ENCODE results near the gene TNIP3.

TNIP3 gene

GRCh38 chr4:121154103-121154515 is 10.0 kb downstream of the TNIP3 start:
- no peak overlapping the region for H3K9ac ChIP-seq (ENCODE audit: low read depth in 1 of 2, low read length in 2 of 2)
- no peaks in the 10 kb centered on the region for H3K27me3 ChIP-seq (ENCODE audit: control insufficient read depth in 2 of 2, insufficient read depth in 2 of 2, low read length in 2 of 2)
- no peaks in the 10 kb centered on the region for H3K4me1 ChIP-seq (ENCODE audit: control insufficient read depth in 2 of 2, insufficient read depth in 2 of 2, low read length in 2 of 2)
- H3K36me3 ChIP-seq (ENCODE audit: control insufficient read depth in 2 of 2, insufficient read depth in 2 of 2, low read length in 2 of 2), result no peaks in the 10 kb centered on the region
- H3K9me3 ChIP-seq (ENCODE audit: control insufficient read depth in 2 of 2, low read length in 2 of 2), result no peaks in the 10 kb centered on the region
- H3K27ac ChIP-seq (ENCODE audit: low read depth in 2 of 2, low read length in 2 of 2), result peak overlapping the region in 1 of 2 donors; percentile 18
- H3K4me3 ChIP-seq (ENCODE audit: low read length in 2 of 2), result no peak overlapping the region

DNA sequence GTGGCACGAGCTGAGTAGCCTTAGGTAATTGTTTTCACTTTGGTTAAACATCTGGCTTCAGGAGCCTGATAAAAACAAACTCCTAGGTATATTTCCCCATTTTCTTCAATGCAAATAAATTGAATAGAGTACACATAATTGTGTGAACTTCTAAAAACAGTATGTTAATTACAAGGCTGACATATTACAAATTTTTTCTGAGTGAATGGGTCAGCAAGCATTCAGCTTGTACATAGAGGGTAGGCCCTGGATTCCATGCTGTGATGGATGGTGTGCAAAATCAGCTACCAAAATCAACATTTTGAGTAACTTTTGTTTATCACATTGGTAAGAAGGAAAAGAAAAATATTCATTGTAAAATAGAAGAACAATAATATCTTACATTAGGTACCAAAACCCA is 12.2 kb downstream of the TNIP3 start:
- no peak overlapping the region for H3K27ac ChIP-seq (ENCODE audit: low read depth in 2 of 2, low read length in 2 of 2)
- H3K9ac ChIP-seq (ENCODE audit: low read depth in 1 of 2, low read length in 2 of 2), result no peak overlapping the region
- H3K27me3 ChIP-seq (ENCODE audit: control insufficient read depth in 2 of 2, insufficient read depth in 2 of 2, low read length in 2 of 2), result no peaks in the 10 kb centered on the region
- no peaks in the 10 kb centered on the region for H3K9me3 ChIP-seq (ENCODE audit: control insufficient read depth in 2 of 2, low read length in 2 of 2)
- no peak overlapping the region for H3K4me3 ChIP-seq (ENCODE audit: low read length in 2 of 2)
- no peaks in the 10 kb centered on the region for H3K4me1 ChIP-seq (ENCODE audit: control insufficient read depth in 2 of 2, insufficient read depth in 2 of 2, low read length in 2 of 2)
- no peaks in the 10 kb centered on the region for H3K36me3 ChIP-seq (ENCODE audit: control insufficient read depth in 2 of 2, insufficient read depth in 2 of 2, low read length in 2 of 2)

DNA sequence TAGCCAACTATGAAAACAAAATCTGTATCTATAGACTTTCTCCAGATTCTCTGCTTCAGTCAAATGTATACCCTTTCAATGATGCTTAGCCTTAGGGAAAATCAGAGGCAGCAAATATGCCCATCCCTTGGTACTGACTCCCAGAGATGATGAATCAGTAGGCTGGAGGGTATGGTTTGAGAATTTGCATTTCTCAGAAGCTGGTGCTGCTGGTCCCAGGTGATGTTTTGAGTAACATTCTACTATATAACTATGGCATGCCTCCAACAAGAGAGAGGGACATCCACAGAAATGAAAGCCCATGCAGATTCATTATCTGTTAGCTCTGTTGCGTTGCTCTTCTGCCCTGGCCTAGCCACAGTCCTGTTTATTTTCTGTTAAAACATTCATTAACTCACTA is 13.6 kb downstream of the TNIP3 start:
- Histone ChIP-seq H3K4me3 (ENCODE audit: low read length in 2 of 2) (no peak overlapping the region), H3K27ac (ENCODE audit: low read depth in 2 of 2, low read length in 2 of 2) (no peak overlapping the region), H3K27me3 (ENCODE audit: control insufficient read depth in 2 of 2, insufficient read depth in 2 of 2, low read length in 2 of 2) (no peaks in the 10 kb centered on the region), H3K9me3 (ENCODE audit: control insufficient read depth in 2 of 2, low read length in 2 of 2) (no peaks in the 10 kb centered on the region), H3K4me1 (ENCODE audit: control insufficient read depth in 2 of 2, insufficient read depth in 2 of 2, low read length in 2 of 2) (no peaks in the 10 kb centered on the region), H3K36me3 (ENCODE audit: control insufficient read depth in 2 of 2, insufficient read depth in 2 of 2, low read length in 2 of 2) (no peaks in the 10 kb centered on the region), H3K9ac (ENCODE audit: low read depth in 1 of 2, low read length in 2 of 2) (no peak overlapping the region)

GRCh38 chr4:121150003-121150402 is 14.1 kb downstream of the TNIP3 start:
- no peak overlapping the region for H3K27ac ChIP-seq (ENCODE audit: low read depth in 2 of 2, low read length in 2 of 2)
- no peaks in the 10 kb centered on the region for H3K27me3 ChIP-seq (ENCODE audit: control insufficient read depth in 2 of 2, insufficient read depth in 2 of 2, low read length in 2 of 2)
- no peaks in the 10 kb centered on the region for H3K9me3 ChIP-seq (ENCODE audit: control insufficient read depth in 2 of 2, low read length in 2 of 2)
- H3K36me3 ChIP-seq (ENCODE audit: control insufficient read depth in 2 of 2, insufficient read depth in 2 of 2, low read length in 2 of 2), result no peaks in the 10 kb centered on the region
- H3K4me1 ChIP-seq (ENCODE audit: control insufficient read depth in 2 of 2, insufficient read depth in 2 of 2, low read length in 2 of 2), result no peaks in the 10 kb centered on the region
- H3K9ac ChIP-seq (ENCODE audit: low read depth in 1 of 2, low read length in 2 of 2), result no peak overlapping the region
- H3K4me3 ChIP-seq (ENCODE audit: low read length in 2 of 2), result no peak overlapping the region

DNA sequence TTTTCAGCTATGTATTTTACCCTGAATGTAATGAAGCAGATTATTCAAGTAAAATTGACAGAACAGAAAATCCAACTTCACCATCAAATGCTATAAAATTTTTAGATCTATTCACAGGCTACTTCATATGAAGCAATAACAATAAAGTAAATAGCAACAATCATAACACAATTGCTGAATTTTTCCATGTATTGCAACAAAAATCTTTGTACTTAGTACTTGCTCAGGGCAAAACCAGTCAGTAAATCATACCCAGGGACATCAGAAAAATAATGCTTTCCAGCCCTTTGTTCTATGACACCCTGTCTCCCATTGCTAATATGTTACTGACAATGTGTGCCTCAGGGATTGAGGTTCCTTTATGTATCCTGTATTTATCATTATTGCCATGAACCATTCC is 15.5 kb downstream of the TNIP3 start:
- Histone ChIP-seq H3K36me3 (ENCODE audit: control insufficient read depth in 2 of 2, insufficient read depth in 2 of 2, low read length in 2 of 2) (no peaks in the 10 kb centered on the region), H3K27me3 (ENCODE audit: control insufficient read depth in 2 of 2, insufficient read depth in 2 of 2, low read length in 2 of 2) (no peaks in the 10 kb centered on the region), H3K27ac (ENCODE audit: low read depth in 2 of 2, low read length in 2 of 2) (no peak overlapping the region), H3K4me3 (ENCODE audit: low read length in 2 of 2) (no peak overlapping the region), H3K4me1 (ENCODE audit: control insufficient read depth in 2 of 2, insufficient read depth in 2 of 2, low read length in 2 of 2) (no peaks in the 10 kb centered on the region), H3K9me3 (ENCODE audit: control insufficient read depth in 2 of 2, low read length in 2 of 2) (no peaks in the 10 kb centered on the region), H3K9ac (ENCODE audit: low read depth in 1 of 2, low read length in 2 of 2) (no peak overlapping the region)

DNA sequence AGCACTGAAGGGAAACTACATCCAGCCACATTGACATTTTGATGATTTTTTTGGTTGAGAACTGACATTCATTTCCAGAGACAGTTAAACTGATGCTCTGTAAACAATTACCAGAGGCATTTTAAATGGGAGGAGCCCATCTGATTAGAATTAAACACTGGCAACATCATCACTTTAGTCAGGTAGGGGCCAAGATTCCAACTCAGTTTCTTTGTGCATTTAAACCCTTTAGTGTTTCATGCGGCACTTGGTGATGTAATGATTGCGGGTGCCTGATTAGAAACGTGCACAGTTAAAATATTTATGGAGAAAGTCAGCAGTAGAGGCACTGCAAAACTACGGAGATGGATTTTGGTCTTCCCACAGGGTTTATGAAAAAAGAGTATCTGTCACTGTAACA is 16.1 kb downstream of the TNIP3 start:
- no peaks in the 10 kb centered on the region for H3K4me1 ChIP-seq (ENCODE audit: control insufficient read depth in 2 of 2, insufficient read depth in 2 of 2, low read length in 2 of 2)
- H3K9me3 ChIP-seq (ENCODE audit: control insufficient read depth in 2 of 2, low read length in 2 of 2), result no peaks in the 10 kb centered on the region
- no peak overlapping the region for H3K9ac ChIP-seq (ENCODE audit: low read depth in 1 of 2, low read length in 2 of 2)
- no peaks in the 10 kb centered on the region for H3K27me3 ChIP-seq (ENCODE audit: control insufficient read depth in 2 of 2, insufficient read depth in 2 of 2, low read length in 2 of 2)
- no peak overlapping the region for H3K4me3 ChIP-seq (ENCODE audit: low read length in 2 of 2)
- no peak overlapping the region for H3K27ac ChIP-seq (ENCODE audit: low read depth in 2 of 2, low read length in 2 of 2)
- no peaks in the 10 kb centered on the region for H3K36me3 ChIP-seq (ENCODE audit: control insufficient read depth in 2 of 2, insufficient read depth in 2 of 2, low read length in 2 of 2)

- Histone ChIP-seq H3K36me3 (ENCODE audit: control insufficient read depth in 2 of 2, insufficient read depth in 2 of 2, low read length in 2 of 2) (no peaks in the 10 kb centered on the region), H3K9ac (ENCODE audit: low read depth in 1 of 2, low read length in 2 of 2) (no peak overlapping the region), H3K27ac (ENCODE audit: low read depth in 2 of 2, low read length in 2 of 2) (no peak overlapping the region), H3K27me3 (ENCODE audit: control insufficient read depth in 2 of 2, insufficient read depth in 2 of 2, low read length in 2 of 2) (no peaks in the 10 kb centered on the region), H3K4me3 (ENCODE audit: low read length in 2 of 2) (no peak overlapping the region), H3K4me1 (ENCODE audit: control insufficient read depth in 2 of 2, insufficient read depth in 2 of 2, low read length in 2 of 2) (no peaks in the 10 kb centered on the region), H3K9me3 (ENCODE audit: control insufficient read depth in 2 of 2, low read length in 2 of 2) (no peaks in the 10 kb centered on the region)
Measured at GRCh38 chr4:121146530-121146929, 17.6 kb downstream of the TNIP3 start.

DNA sequence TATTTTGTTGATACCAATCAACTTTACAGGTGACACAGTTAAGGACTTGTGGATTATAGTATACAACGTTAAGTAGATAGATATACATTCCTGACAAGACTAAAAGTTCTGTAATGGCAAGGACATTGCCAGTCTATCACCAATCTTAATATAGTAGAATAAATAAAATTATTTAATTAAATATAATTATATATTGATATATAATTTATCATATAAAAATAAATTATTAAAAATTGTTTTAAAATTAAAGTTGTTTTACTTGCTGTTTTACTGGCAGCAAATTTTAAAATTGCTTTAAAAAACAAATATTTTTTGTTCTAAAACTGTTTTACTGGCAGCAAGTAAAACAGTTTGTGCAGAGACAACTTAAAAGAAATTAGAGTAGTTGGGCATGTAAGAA is 18.7 kb downstream of the TNIP3 start:
- no peaks in the 10 kb centered on the region for H3K9me3 ChIP-seq (ENCODE audit: control insufficient read depth in 2 of 2, low read length in 2 of 2)

GRCh38 chr4:121144021-121144420 is 20.1 kb downstream of the TNIP3 start:
- Histone ChIP-seq H3K27ac (ENCODE audit: low read depth in 2 of 2, low read length in 2 of 2) (no peak overlapping the region), H3K4me1 (ENCODE audit: control insufficient read depth in 2 of 2, insufficient read depth in 2 of 2, low read length in 2 of 2) (no peaks in the 10 kb centered on the region), H3K4me3 (ENCODE audit: low read length in 2 of 2) (no peak overlapping the region), H3K27me3 (ENCODE audit: control insufficient read depth in 2 of 2, insufficient read depth in 2 of 2, low read length in 2 of 2) (no peaks in the 10 kb centered on the region), H3K36me3 (ENCODE audit: control insufficient read depth in 2 of 2, insufficient read depth in 2 of 2, low read length in 2 of 2) (no peaks in the 10 kb centered on the region), H3K9ac (ENCODE audit: low read depth in 1 of 2, low read length in 2 of 2) (no peak overlapping the region), H3K9me3 (ENCODE audit: control insufficient read depth in 2 of 2, low read length in 2 of 2) (no peaks in the 10 kb centered on the region)

More for the DNA sequence above, 18.7 kb downstream of the TNIP3 start:
- Histone ChIP-seq H3K9ac (ENCODE audit: low read depth in 1 of 2, low read length in 2 of 2) (no peak overlapping the region), H3K4me3 (ENCODE audit: low read length in 2 of 2) (no peak overlapping the region), H3K27ac (ENCODE audit: low read depth in 2 of 2, low read length in 2 of 2) (no peak overlapping the region), H3K27me3 (ENCODE audit: control insufficient read depth in 2 of 2, insufficient read depth in 2 of 2, low read length in 2 of 2) (no peaks in the 10 kb centered on the region), H3K36me3 (ENCODE audit: control insufficient read depth in 2 of 2, insufficient read depth in 2 of 2, low read length in 2 of 2) (no peaks in the 10 kb centered on the region), H3K4me1 (ENCODE audit: control insufficient read depth in 2 of 2, insufficient read depth in 2 of 2, low read length in 2 of 2) (no peaks in the 10 kb centered on the region)

DNA sequence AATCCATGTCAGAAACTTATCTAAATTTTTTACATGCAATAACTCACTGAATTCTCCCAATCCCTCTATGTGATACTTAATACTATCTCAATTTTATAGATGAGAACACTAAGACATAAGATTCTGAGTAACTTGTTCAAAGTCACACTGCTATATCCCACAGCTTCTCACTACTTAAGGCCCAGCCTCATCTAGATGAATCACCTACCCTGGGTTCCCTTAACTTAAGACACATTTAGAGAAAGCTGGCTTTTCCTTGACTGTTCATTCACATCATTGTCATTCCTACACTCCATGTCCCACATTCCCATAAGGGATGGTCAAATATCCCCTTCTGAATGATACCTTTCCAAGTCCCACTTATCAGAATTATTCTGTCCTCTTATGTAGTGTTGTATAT is 21.0 kb downstream of the TNIP3 start:
- Histone ChIP-seq H3K27ac (ENCODE audit: low read depth in 2 of 2, low read length in 2 of 2) (no peak overlapping the region), H3K4me3 (ENCODE audit: low read length in 2 of 2) (no peak overlapping the region), H3K9ac (ENCODE audit: low read depth in 1 of 2, low read length in 2 of 2) (no peak overlapping the region), H3K36me3 (ENCODE audit: control insufficient read depth in 2 of 2, insufficient read depth in 2 of 2, low read length in 2 of 2) (no peaks in the 10 kb centered on the region), H3K9me3 (ENCODE audit: control insufficient read depth in 2 of 2, low read length in 2 of 2) (no peaks in the 10 kb centered on the region), H3K4me1 (ENCODE audit: control insufficient read depth in 2 of 2, insufficient read depth in 2 of 2, low read length in 2 of 2) (no peaks in the 10 kb centered on the region), H3K27me3 (ENCODE audit: control insufficient read depth in 2 of 2, insufficient read depth in 2 of 2, low read length in 2 of 2) (no peaks in the 10 kb centered on the region)

Data from mucosa of rectum (tissue), 2 donors.